Measurements from ENCODE around the gene KDELR1.

Gene KDELR1

GRCh38 chr19:48342414-48342738, 49.0 kb downstream of the KDELR1 start:
- DNase-seq (ENCODE audit: low read depth): no peak

- no peak for DNase-seq (ENCODE audit: low read depth)
Measured at GRCh38 chr19:48341515-48342413, 49.6 kb downstream of the KDELR1 start.

- DNase-seq (ENCODE audit: low read depth): no peak
Measured at GRCh38 chr19:48340995-48341394, 50.4 kb downstream of the KDELR1 start.

GRCh38 chr19:48338802-48339503, 52.4 kb downstream of the KDELR1 start:
- no peak for DNase-seq (ENCODE audit: low read depth)

DNA sequence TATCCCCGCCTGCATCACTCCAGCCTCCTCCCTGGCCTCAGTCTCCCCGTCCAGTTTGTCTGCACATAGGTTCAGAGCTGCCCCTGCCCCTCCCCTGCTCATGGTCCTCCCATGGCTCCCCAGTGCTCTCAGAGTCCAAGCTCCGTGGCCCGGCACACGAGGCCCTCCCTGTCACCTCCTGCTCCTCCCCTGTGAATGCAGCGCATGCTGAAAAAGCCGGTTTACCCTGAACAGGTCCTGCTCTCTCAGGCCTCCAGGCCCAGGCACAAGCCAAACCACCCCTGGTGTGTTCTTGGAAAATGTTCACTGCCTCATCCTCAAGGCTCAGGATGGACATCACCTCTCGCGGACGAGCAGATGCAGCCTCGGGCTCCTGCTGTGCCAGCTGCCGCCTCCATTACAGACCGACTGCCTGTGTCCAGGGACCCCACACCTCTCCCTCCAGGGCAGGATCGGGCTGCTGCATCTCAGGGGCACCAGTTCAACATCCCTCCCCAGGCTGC, 53.0 kb downstream of the KDELR1 start:
- no peak for DNase-seq (ENCODE audit: low read depth)

DNA sequence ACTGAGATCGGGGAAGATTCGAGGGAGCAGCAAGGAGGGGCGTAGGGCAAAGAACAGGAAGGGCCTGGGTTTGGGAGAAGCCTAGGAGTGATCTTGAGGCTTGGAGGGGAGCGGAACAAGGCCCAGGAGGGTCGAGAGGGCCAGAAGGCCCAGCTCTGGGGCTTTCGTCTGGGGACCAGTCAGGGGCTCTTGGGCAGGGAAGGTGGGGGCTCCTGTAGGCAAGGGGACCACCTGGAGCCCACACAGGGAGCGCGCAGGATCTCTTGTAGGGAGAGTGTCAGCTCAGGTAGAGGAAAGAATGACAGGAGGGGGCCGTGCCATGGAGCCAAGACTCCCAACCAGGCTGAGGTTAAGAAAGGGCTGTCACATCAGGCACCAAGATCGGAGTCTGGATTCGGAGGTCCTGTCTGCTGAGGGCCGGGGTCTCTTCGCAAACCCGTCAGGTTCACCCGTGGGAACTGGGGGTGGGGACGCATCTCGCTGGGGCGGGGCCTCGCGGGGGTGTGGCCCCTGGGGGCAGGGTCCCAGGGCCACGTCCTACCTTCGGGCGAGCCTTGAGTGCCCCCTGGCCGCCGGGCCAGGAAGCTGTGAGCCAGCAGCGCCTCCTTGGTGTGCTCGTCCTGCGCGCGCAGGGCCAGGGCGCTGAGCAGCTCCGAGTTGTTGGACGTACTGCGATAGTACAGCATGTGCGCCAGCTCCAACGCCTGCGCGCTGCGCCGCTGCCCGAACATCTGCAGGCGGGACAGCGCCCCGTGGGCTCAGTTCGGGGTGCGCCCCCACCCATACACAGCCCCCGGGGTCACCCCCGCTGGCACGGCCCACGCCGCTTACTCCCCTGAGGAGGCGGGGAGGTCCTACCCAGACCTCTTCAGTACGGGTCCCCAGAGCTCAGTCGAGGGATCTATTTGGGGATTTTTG, 57.6 kb downstream of the KDELR1 start:
- DNase-seq (ENCODE audit: low read depth): peak; percentile 92

DNA sequence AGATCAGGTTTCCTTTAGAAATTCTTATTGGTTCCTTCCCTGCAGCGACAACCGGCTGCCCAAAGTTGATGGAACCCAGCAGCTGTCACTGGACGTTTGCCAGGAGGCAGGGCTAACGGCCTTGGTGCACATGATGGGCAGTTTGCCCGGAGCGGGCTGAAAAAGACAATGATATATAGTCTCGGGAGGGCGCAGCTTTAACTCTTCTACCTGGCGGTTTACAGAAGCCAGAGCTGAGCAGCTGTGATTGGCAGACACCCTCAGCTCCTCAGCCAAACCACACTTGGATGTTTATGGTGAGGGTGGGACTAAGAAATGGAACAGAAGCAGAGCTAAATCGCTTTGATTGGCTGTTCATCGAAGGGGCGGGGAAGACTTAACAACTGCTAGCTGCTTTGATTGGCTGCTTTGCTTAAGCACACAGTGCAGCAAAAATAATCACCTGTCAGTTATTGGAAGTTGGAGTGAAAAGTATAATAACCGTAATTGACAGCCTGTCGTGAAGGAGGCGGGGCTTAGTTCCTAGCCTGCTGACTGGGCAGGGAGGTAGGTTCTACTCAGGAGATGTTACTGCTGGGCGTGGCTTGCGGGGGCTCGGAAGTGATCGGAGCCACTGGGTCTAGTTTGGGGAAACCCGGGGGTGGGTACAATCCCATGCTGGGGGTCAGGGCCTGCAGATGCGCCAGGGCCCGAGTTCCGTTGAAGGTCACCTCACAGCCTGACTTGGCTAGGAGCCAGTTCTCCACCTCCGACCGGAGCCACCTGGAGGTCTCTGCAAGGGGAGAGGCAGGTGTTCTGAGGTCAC, 58.5 kb downstream of the KDELR1 start:
- DNase-seq (ENCODE audit: low read depth): peak; percentile 84
